Umbilical cord (tissue), 2 donors: ENCODE measurements around the gene LILRA2. TPM values are rescaled to one million over a fixed set of nuclear protein-coding genes. Genes with fewer than 3 reads are reported as not detected.
"Not testable (repeated sequence)": the region's sequence is repeated elsewhere in the genome, so short reads cannot be mapped to it uniquely, and the experiment has no call there.

Experiments used
- DNase-seq: peaks from one replicate; pipeline ENCODE4 v3.0.0-alpha.2; 2015; ENCODE audit warnings: low spot score
- total RNA-seq: library from RNA; depleted of rRNA; stranded (reverse); fragments of >200 nt; gene quantifications from one replicate; pipeline ENCODE4 v1.2.3, GENCODE V29; 2014; ENCODE audit warnings: low replicate concordance; ENCODE audit not compliant: insufficient read depth

LILRA2 gene
- total RNA-seq, 1 donor from 2014 or later = 1.4 TPM

DNA sequence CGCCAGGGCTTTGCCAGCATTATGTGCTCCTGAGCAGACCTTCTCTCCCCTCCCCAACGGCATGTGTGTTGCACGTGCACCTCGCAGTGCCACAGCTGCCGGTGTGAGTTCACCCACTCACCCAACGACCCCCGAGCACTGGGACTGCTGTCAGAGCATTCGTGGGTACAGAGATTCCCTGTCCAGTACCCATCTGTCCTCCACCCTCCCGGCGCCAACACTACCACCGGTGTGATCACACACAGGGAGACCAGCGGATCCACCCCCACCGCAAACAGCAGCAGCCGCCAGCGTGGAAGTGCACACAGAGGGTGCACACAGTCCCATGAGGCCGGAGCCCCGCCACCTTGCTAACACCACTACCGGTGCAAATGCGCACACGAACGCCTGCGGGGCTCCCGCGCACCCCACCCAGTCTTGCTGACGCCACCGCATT, 35.8 kb downstream of the LILRA2 start:
- DNase-seq = no peak

DNA sequence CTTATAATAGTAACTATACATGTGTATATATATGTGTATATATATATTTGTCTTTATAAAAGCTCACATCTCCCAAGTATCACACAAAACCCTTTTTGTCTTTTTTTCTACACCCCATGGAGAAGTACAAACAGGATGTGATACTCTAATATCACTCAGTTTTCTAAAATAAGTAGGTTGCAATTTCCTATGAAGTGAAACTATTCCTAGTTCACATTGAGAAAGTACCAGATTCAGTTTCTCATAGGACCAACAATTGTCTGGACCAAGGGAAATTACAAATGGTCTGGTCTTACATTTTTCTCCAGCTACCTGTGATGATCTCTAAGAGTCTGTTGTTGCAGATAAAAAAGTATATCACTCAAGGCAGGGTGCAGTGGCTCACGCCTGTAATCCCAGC, 38.8 kb downstream of the LILRA2 start:
- DNase-seq = no peak

DNA sequence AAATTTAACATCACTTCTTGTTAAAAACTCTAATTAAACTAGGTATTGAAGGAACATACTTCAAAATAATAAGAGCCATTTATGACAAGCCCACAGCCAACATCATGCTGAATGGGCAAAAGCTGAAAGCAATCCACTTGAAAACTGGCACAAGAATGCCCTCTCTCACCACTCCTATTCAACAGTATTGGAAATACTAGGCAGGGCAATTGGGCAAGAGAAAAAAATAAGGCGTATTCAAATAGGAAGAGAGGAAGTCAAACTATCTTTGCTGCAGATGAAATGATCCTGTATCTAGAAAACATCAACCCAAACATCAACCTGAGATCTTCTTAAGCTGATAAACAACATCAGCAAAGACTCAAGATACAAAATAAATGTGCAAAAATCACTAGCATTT, 41.1 kb downstream of the LILRA2 start:
- no peak for DNase-seq

DNA sequence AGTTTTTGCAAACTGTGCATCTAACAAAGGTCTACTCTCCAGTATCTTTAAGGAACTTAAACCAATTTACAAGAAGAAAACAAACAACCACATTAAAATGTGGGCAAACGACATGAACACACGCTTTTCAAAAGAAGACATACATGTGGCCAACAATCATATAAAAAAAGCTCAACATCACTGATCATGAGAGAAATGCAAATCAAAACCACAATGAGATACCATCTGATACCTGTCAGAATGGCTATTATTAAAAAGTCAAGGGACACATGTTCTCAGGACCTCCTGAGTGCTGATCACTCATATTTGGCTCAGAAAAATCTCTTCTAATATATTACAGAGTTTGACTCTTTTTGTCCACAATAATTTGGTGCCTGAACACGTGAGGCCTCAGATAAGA, 42.5 kb downstream of the LILRA2 start:
- no peak for DNase-seq

DNA sequence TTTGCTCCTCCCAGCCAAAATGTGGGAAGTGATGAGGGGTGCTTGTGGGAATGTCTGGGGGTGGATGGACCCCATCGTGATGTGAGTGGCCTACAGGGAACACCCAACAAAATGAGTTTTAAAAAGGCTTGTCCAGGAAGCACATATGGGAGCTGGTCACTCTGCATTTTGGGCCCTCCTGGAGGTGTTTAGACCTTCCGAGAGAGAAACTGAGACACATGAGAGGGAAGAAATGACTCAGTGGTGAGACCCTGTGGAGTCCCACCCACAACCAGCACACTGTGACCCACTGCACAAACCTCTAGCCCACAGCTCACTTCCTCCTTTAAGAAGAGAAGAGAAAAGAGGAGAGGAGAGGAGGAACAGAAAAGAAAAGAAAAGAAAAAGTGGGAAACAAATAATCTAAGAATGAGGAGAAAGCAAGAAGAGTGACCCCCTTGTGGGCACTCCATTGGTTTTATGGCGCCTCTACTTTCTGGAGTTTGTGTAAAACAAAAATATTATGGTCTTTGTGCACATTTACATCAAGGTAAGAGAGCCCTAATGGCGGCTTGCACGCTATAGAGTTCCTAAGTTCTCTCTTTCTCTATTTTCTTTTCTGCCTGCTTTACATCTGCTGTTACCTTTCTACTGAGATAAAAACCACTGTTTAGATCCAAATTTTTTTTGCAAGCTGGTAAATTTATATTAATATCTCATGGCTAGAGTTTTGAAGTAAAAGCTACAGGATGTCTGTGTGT, 43.4 kb downstream of the LILRA2 start:
- DNase-seq = no peak

DNA sequence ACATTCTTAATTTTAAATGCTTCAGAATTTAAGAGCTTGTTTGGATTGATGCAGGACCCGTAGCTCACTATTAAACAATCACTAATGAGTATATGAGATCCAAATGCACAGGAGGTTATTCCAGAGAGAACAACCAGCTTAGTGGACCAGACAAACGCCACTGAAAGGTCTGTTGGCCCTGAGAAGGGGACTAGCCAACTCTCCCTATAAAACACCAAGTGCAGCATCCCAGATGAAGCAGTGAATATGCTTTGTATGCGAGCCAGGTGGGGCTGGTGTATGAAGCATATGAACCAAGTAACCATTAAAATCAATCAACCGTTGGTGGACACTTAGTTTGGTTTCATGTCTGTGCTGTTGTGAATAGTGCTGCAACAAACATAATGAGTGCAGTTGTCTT, 46.9 kb downstream of the LILRA2 start:
- no peak for DNase-seq

DNA sequence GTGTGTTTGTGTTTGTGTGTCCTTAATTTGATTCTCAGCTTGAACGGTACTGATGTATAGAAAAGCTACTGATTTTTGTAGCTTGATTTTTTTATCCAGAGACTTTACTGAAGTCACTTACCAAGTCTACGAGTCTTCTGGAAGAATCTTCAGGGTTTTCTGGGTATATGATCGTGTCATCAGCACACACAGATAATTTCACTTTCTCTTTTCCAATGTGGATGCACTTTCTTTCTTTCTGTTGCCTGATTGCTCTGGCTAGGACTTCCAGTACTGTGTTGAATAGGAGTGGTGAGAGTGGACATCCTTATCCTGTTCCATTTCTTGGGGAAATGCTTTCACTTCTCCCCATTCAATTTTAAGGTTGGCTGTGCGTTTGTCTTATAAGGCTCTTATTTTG, 48.8 kb downstream of the LILRA2 start:
- no peak for DNase-seq

DNA sequence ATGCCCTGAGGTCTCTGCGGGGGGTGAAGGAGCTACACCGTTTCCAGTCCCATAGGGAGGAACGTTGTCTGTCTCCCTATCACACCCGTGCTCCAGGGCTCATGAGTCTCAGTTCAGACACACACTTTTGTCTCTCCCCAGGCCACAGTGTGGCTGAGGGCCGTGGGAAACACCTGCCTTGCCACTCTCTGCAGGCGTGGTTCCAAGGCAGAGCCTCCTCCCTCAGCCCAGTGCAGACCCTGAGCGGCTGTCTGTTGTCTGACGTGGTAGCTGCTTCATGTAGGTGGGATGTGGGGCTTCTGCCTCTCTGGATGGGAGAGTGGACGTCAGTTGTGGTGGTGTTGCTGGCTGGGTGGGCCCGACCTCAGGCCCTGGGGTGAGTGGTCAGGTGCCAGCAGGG, 50.6 kb downstream of the LILRA2 start:
- DNase-seq = not testable (repeated sequence)

DNA sequence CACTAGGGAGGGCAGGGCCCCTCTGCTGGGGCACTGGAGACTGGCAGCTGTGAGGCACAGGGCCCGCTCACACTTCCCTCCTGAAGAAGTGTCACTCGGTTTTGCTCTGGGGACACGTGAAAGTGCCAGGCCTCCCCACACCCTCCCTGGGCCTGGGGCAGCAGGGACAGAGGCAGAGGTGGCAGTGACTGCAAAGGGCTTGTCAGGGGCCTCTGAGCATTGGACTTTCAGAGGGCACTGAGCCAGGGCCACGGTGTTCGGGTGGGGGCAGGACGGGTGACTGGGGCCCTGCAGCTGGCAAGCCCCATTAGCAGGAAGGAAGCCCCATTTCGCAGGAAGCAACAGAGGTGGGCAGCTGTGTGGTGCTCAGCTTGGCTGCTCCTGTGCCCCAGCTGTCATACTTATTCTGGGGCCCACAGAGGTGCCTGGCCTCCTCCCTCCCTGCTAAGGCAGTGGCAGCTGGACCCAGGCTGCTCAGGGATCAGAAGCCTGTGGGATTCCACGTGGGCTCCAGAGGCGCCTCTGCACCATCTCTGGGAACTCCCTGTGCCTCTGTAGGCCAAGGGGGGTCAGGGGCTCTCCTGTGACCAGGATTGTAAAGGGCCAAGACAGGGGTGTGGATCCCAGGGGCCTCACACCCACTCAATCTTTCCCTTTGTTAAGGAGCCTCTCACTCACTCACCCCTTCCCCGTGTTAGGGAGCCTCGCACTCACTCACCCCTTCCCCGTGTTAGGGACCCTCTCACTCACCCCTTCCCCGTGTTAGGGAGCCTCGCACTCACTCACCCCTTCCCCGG, 51.5 kb downstream of the LILRA2 start:
- DNase-seq = not testable (repeated sequence)

DNA sequence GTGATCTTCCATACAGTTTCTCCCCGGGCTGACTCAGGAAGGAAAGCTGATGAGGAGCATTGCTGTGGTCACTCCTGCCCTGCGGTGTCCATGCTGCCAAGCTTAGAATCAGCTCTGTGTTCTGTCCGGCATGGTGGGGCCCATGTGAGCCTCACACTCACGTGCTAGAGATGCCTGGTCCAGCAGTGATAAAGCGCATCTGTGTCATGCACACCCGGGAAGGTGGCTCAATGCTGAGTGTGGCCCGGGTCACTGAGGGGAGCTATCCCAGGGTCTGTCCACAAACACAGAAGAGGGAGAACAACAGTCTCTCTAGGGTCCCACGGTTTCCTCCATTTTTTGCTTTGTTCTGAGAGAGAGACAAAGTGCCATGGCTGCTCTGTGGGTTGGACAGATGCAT, 53.2 kb downstream of the LILRA2 start:
- DNase-seq = no peak

DNA sequence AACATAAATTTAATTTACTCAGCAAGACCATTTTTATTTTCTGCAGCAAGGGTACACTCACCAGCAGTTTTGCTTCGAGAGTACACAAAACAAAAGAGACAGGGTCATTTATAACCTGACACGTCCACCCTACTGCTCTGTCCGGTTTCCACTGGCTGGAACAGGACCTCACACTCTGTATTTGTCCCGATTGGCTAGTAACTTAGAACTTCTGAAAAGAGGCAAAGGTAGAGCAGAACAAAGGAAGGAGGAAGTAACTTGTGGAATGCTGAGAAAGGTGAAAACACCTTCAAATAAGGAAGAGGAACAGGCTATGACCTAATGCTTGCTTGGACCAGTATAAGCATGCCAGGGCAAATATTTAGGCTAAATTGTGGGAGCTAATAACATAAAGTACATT, 54.3 kb downstream of the LILRA2 start:
- DNase-seq = not testable (repeated sequence)

DNA sequence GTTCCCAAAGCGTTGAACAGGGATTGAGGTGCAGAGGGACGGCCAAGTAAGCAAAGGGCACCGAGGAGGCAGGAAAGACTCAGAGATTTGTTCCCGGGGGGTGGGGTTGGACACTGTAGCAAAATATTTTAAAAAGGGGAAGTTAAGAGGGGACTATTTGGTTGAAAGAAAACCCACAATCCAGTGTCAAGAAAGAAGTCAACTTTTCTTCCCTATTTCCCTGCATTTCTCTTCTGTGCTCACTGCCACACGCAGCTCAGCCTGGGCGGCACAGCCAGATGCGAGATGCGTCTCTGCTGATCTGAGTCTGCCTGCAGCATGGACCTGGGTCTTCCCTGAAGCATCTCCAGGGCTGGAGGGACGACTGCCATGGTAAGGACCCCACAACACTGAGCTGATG, 56.7 kb downstream of the LILRA2 start, which contains the start of gene LILRB1:
LILRB1 (plus strand) TSS at position 223 of the 400 bp plus-strand sequence. CDS start 590 bp downstream, outside the sequence.
- DNase-seq = not testable (repeated sequence)

DNA sequence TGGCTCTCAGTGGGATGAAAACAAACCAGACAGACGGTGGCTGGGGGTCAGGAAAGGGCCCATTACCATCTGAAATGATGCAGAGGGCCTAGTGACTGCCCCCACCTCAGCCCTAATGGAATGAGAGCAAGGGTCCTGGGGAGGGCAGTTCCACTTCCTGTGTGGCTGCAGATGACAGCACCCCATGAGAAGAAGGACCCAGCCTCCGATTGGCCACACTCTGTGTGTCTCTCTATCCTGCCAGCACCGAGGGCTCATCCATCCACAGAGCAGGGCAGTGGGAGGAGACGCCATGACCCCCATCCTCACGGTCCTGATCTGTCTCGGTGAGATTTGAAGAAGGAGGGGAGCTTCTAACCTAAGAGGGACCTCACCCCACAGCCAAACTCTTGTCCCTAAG, 57.2 kb downstream of the LILRA2 start:
- DNase-seq = no peak

DNA sequence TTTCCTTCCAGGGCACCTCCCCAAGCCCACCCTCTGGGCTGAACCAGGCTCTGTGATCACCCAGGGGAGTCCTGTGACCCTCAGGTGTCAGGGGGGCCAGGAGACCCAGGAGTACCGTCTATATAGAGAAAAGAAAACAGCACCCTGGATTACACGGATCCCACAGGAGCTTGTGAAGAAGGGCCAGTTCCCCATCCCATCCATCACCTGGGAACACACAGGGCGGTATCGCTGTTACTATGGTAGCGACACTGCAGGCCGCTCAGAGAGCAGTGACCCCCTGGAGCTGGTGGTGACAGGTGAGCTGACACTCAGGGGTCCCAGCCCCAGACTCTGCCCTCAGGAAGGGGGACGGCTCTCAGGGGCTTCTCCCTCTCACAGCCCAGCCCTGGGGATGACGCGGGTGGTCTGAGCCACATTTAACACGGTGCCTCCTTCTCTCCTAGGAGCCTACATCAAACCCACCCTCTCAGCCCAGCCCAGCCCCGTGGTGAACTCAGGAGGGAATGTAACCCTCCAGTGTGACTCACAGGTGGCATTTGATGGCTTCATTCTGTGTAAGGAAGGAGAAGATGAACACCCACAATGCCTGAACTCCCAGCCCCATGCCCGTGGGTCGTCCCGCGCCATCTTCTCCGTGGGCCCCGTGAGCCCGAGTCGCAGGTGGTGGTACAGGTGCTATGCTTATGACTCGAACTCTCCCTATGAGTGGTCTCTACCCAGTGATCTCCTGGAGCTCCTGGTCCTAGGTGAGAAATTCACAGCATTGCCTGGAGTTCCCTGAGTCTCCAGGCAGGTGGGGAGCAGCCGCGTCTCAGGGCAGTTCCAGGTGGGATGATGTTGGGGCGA, 58.1 kb downstream of the LILRA2 start:
- not testable (repeated sequence) for DNase-seq

DNA sequence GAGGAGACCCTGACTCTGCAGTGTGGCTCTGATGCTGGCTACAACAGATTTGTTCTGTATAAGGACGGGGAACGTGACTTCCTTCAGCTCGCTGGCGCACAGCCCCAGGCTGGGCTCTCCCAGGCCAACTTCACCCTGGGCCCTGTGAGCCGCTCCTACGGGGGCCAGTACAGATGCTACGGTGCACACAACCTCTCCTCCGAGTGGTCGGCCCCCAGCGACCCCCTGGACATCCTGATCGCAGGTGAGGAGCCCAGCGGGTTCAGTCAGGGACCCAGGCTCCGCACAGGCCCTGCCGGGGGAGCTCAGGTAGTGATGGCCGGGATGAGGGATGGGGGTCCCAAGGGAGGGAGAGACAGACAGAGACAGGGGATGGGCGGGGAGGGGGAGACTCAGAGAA, 58.9 kb downstream of the LILRA2 start:
- DNase-seq = not testable (repeated sequence)

DNA sequence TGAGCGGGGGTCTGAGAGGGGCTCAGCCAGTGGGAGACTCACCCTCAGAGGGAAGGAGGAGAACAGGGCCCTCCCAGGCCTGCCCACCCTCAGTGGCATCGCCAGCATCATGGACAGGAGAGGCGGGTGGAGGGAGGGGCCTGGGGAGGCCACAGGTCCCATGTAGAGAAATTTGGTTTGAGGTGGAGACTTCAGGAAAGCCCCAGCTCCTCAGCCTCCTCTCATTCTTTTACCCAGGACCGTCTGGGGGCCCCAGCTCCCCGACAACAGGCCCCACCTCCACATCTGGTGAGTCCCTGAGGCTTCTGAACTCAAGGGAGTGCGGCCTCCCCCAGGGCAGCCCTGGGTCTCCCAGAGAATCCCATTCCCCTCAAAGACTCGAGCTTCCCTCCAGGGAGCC, 59.8 kb downstream of the LILRA2 start:
- DNase-seq = no peak

DNA sequence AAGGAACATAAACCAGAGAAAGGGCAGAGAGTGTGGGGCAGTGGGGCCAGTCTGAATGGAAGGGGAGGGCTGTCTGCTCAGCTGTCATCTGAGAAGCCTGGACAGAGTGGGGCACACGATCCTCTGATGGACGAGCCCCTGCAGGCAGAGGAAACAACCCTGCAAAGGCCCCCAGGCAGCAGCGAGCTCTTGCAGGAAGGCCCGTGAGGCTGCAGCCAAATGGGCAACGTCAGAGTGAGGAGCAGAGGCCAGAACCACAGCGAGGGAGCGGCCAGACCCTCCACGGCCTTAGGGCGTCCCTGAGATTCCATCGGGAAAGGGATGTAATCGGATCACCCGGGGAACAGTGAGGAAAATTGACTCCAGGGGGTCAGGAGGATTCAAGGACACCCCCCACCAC, 62.5 kb downstream of the LILRA2 start:
- not testable (repeated sequence) for DNase-seq

DNA sequence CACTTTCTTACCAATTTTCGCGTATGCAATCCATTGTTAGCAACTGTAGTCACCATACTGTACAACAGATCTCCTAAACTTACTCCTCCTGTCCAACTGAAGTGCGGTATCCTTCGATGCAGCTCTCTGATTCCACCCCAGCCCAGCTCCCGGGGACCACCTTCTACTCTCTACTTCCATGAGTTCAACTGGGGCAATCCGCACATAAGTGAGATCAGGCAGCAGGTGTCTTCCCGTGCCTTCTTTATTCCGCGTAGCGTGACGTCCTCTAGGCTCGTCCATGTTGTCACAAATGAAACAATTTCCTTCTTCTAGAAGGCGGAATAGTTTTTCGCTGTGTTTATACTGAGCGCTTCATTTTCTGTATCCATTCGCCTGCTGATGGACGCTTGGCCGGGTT, 65.1 kb downstream of the LILRA2 start:
- DNase-seq = no peak
